GM20431 (cell line): ENCODE data around the gene CREBL2.
"Not testable (repeated sequence)": the region's sequence is repeated elsewhere in the genome, so short reads cannot be mapped to it uniquely, and the experiment has no call there.

Experiments
- in situ Hi-C: fragments of 300-500 bp; cut with MseI, MboI; formaldehyde crosslinking; loops from one replicate; pipeline ENCODE4 v1.15.0; 2020; ENCODE audit warnings: low sequenced_read_pairs; ENCODE audit not compliant: unreplicated experiment

Gene CREBL2

GRCh38 chr12:12628013-12628412 is 16.3 kb downstream of the CREBL2 start:
- in situ Hi-C loops: no loop called here

GRCh38 chr12:12630850-12631249 is 19.2 kb downstream of the CREBL2 start:
- in situ Hi-C loops: no loop called here

GRCh38 chr12:12635651-12636050 is 24.0 kb downstream of the CREBL2 start:
- in situ Hi-C loops: no loop called here

GRCh38 chr12:12636641-12637040 is 25.0 kb downstream of the CREBL2 start:
- in situ Hi-C loops: no loop called here

- in situ Hi-C loops: not testable (repeated sequence)
These were observed 28.3 kb downstream of the CREBL2 start for GRCh38 chr12:12639995-12640394.

- in situ Hi-C loops: no loop called here
These were observed 30.0 kb downstream of the CREBL2 start for GRCh38 chr12:12641650-12642049.

- in situ Hi-C loops: no loop called here
These were observed 31.2 kb downstream of the CREBL2 start for GRCh38 chr12:12642916-12643315.

GRCh38 chr12:12645485-12645884 is 33.8 kb downstream of the CREBL2 start:
- in situ Hi-C loops: no loop called here

GRCh38 chr12:12645968-12646367 is 34.3 kb downstream of the CREBL2 start:
- in situ Hi-C loops: not testable (repeated sequence)

- in situ Hi-C loops: no loop called here
These were observed 34.9 kb downstream of the CREBL2 start for GRCh38 chr12:12646483-12647072.

GRCh38 chr12:12648284-12648683 is 36.6 kb downstream of the CREBL2 start:
- in situ Hi-C loops: no loop called here

GRCh38 chr12:12648951-12649650 is 37.4 kb downstream of the CREBL2 start:
- in situ Hi-C loops: no loop called here

GRCh38 chr12:12651752-12652151 is 40.1 kb downstream of the CREBL2 start:
- in situ Hi-C loops: no loop called here

GRCh38 chr12:12652704-12653103 is 41.0 kb downstream of the CREBL2 start:
- in situ Hi-C loops: not testable (repeated sequence)

- in situ Hi-C loops: no loop called here
These were observed 42.2 kb downstream of the CREBL2 start for GRCh38 chr12:12653922-12654321.

GRCh38 chr12:12654691-12655460 is 43.2 kb downstream of the CREBL2 start:
- in situ Hi-C loops: no loop called here

GRCh38 chr12:12660201-12660600 is 48.5 kb downstream of the CREBL2 start:
- in situ Hi-C loops: no loop called here

GRCh38 chr12:12661086-12661856 is 49.6 kb downstream of the CREBL2 start:
- in situ Hi-C loops: no loop called here

GRCh38 chr12:12663644-12664294 is 52.1 kb downstream of the CREBL2 start:
- in situ Hi-C loops: no loop called here

- in situ Hi-C loops: no loop called here
These were observed 53.5 kb downstream of the CREBL2 start for GRCh38 chr12:12665194-12665593.
